Measurements from ENCODE around the gene TMTC3.

The TMTC3 gene

DNA sequence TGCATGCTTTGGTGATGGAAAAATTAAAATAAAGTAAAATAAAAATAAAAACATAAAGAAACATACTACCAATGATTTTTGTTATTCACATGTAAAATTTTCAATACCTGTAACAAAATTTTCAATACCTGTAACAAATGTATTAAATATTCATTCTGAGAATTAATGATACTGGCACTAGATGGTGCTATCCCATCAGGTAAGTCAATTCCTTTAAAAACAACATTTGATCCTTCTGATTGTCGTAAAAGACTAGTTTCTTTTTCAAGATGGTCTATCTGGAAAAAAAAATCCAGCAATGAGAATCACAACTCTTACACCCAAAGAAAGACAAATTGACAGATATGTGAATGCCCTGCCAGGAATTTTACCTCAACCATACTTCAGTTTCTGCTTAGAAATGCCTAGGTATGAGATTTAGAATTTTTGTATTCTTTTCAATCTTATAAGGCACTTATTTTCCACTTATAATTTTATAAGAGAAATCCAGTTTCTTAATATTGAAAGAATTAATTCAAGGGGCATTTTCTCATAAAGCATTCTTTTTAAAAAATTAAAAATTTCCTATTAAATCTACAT lies 30.9 kb upstream of the TMTC3 start:
- TF ChIP-seq RAD21 (IDR thresholded peaks at IDR 0.05; ENCODE audit: low read depth), result peak; percentile 50
- TF ChIP-seq YY1 (IDR thresholded peaks at IDR 0.05; ENCODE audit: low read depth), result no peak

DNA sequence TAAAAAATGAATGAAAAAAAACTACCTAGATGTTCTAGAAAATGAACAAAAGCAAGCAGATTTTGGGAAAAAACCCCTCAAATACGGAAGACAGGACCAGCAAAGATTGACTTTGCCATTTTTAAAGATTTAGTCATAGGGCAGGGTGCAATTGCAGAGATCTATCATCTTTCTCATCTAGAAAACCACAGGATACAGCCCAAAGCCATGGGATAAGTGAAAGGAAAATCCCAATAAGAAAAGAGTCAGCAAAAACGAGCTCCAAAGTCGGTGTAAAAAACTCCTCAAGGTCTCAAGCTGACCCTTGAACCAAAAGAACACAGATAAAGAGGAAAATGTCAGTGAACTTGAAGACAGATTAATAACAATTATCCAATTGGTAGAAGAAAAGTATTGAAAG lies 28.2 kb upstream of the TMTC3 start:
- TF ChIP-seq NFIC (IDR thresholded peaks at IDR 0.05) (no peak), EP300 (IDR thresholded peaks at IDR 0.05; ENCODE audit: borderline replicate concordance) (no peak), TAF1 (IDR thresholded peaks at IDR 0.05; ENCODE audit: low read depth) (no peak), CEBPB (IDR thresholded peaks at IDR 0.05) (no peak)
- TF ChIP-seq, protein P1, sequence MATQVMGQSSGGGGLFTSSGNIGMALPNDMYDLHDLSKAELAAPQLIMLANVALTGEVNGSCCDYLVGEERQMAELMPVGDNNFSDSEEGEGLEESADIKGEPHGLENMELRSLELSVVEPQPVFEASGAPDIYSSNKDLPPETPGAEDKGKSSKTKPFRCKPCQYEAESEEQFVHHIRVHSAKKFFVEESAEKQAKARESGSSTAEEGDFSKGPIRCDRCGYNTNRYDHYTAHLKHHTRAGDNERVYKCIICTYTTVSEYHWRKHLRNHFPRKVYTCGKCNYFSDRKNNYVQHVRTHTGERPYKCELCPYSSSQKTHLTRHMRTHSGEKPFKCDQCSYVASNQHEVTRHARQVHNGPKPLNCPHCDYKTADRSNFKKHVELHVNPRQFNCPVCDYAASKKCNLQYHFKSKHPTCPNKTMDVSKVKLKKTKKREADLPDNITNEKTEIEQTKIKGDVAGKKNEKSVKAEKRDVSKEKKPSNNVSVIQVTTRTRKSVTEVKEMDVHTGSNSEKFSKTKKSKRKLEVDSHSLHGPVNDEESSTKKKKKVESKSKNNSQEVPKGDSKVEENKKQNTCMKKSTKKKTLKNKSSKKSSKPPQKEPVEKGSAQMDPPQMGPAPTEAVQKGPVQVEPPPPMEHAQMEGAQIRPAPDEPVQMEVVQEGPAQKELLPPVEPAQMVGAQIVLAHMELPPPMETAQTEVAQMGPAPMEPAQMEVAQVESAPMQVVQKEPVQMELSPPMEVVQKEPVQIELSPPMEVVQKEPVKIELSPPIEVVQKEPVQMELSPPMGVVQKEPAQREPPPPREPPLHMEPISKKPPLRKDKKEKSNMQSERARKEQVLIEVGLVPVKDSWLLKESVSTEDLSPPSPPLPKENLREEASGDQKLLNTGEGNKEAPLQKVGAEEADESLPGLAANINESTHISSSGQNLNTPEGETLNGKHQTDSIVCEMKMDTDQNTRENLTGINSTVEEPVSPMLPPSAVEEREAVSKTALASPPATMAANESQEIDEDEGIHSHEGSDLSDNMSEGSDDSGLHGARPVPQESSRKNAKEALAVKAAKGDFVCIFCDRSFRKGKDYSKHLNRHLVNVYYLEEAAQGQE (IDR thresholded peaks at IDR 0.05; ENCODE audit: low read depth), result no peak

- TF ChIP-seq CEBPB (IDR thresholded peaks at IDR 0.05) (no peak), TAF1 (IDR thresholded peaks at IDR 0.05; ENCODE audit: low read depth) (no peak), RAD21 (IDR thresholded peaks at IDR 0.05; ENCODE audit: low read depth) (no peak), CREB1 (IDR thresholded peaks at IDR 0.05; ENCODE audit: low read depth) (no peak), MAX (IDR thresholded peaks at IDR 0.05) (no peak)
Observed at GRCh38 chr12:88122666-88123065, 19.4 kb upstream of the TMTC3 start.

DNA sequence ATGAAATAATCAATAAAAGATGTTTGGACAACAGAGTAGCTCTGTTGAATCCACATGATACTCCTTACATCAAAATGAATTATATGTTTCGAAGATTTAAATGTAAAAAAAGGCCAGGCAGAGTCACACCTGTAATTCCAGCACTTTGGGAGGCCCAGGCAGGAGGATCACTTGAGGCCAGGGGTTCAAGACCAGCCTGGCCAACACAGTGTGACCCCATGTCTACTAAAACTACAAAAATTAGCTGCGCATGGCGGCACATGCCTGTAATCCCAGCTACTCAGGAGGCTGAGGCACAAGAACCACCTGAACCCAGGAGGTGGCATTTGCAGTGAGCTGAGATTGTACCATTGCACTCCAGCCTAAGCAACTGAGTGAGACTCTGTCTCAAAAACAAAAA lies 15.0 kb upstream of the TMTC3 start:
- TF ChIP-seq RAD21 (IDR thresholded peaks at IDR 0.05; ENCODE audit: low read depth) (no peak), EGR1 (IDR thresholded peaks at IDR 0.05) (no peak), EP300 (IDR thresholded peaks at IDR 0.05; ENCODE audit: borderline replicate concordance) (no peak), CREB1 (IDR thresholded peaks at IDR 0.05; ENCODE audit: low read depth) (no peak), TCF12 (IDR thresholded peaks at IDR 0.05; ENCODE audit: low read depth) (no peak), MAX (IDR thresholded peaks at IDR 0.05) (no peak), USF1 (IDR thresholded peaks at IDR 0.05) (no peak), NFIC (IDR thresholded peaks at IDR 0.05) (no peak)
- TF ChIP-seq, protein P1 (IDR thresholded peaks at IDR 0.05; ENCODE audit: low read depth), result no peak

DNA sequence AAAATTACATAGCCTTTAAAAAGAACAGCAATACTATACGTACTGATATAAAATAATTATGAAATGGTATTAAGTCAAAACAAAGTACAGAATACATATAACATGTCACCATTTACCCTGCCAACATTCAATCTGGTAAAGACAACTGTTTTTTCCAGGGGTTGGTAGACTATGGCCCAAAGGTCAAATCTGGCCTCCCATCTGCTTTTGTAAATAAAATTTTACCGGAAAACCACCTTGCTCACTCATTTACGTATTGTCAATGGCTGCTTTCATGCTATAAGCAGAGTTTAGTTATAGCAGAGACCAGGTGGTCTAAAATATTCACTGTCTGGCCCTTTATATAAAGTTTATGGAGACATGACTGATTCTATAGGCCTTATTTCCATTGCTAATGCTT lies 14.3 kb upstream of the TMTC3 start:
- no peak for TF ChIP-seq ZBTB7A (IDR thresholded peaks at IDR 0.05; ENCODE audit: low read depth)
- TF ChIP-seq MAX (IDR thresholded peaks at IDR 0.05), result no peak
- TF ChIP-seq FOXM1 (IDR thresholded peaks at IDR 0.05; ENCODE audit: borderline replicate concordance, low read depth), result no peak
- no peak for TF ChIP-seq RAD21 (IDR thresholded peaks at IDR 0.05; ENCODE audit: low read depth)

- no peak for TF ChIP-seq RAD21 (IDR thresholded peaks at IDR 0.05; ENCODE audit: low read depth)
- TF ChIP-seq, protein P1 (IDR thresholded peaks at IDR 0.05; ENCODE audit: low read depth), result no peak
- no peak for TF ChIP-seq NFIC (IDR thresholded peaks at IDR 0.05)
- TF ChIP-seq YY1 (IDR thresholded peaks at IDR 0.05; ENCODE audit: low read depth), result no peak
- TF ChIP-seq TEAD4 (IDR thresholded peaks at IDR 0.05), result no peak
- no peak for TF ChIP-seq FOXM1 (IDR thresholded peaks at IDR 0.05; ENCODE audit: borderline replicate concordance, low read depth)
- TF ChIP-seq TCF12 (IDR thresholded peaks at IDR 0.05; ENCODE audit: low read depth), result no peak
- TF ChIP-seq TAF1 (IDR thresholded peaks at IDR 0.05; ENCODE audit: low read depth), result no peak
- no peak for TF ChIP-seq CEBPB (IDR thresholded peaks at IDR 0.05)
Observed at GRCh38 chr12:88132392-88132791, 9.7 kb upstream of the TMTC3 start.
